H1 (cell line): ENCODE measurements around the gene PPP1R3E. TPM values are rescaled to one million over a fixed set of nuclear protein-coding genes. Genes with fewer than 3 reads are reported as not detected.

Source experiments
- CTCF ChIA-PET: fragments of 300-600 bp; sonication (Branson Sonifier 250); formaldehyde crosslinking; loops from one replicate; lab custom pipeline; 2021; ENCODE audit not compliant: partially characterized antibody; lab: Charles Lee
- POLR2A ChIA-PET: fragments of 300-600 bp; sonication (Branson Sonifier 250); formaldehyde crosslinking; loops from one replicate; lab custom pipeline; 2021; ENCODE audit warnings: inconsistent platforms; ENCODE audit not compliant: partially characterized antibody; lab: Charles Lee
- DNase-seq, 2 experiments: peaks; one replicate each; pipeline versions ENCODE4 v3.0.0 to v3.0.0-alpha.2; 2010 to 2022; ENCODE audit warnings: low spot score in 2 of 2, low read depth in 1 of 2, mixed read lengths in 1 of 2
- FAIRE-seq: peaks from 2 replicates; lab custom pipeline; 2011; peaks lifted over from hg19 to GRCh38; lab: Jason Lieb, UNC
- H2AFZ ChIP-seq: 2 replicates; pipeline ENCODE4 v1.8.1; 2012; ENCODE audit warnings: low read length, inconsistent platforms
- H2AK5ac ChIP-seq: 2 replicates; pipeline ENCODE4 v1.6.1; 2013; ENCODE audit warnings: low read depth, low read length
- H2BK120ac ChIP-seq: replicated peaks from 2 replicates; pipeline ENCODE3; 2013; ENCODE audit warnings: low read depth, low read length, inconsistent platforms
- H2BK12ac ChIP-seq: 2 replicates; pipeline ENCODE4 v1.6.1; 2013; ENCODE audit warnings: low read depth, low read length
- H2BK15ac ChIP-seq: 2 replicates; pipeline ENCODE4 v1.6.1; 2013; ENCODE audit warnings: low read length
- H2BK20ac ChIP-seq: 2 replicates; pipeline ENCODE4 v1.6.1; 2013; ENCODE audit warnings: low read length
- H2BK5ac ChIP-seq: 2 replicates; pipeline ENCODE4 v1.6.1; 2013; ENCODE audit warnings: low read depth, low read length
- H3K14ac ChIP-seq: 2 replicates; pipeline ENCODE4 v1.6.1; 2013; ENCODE audit warnings: inconsistent platforms; ENCODE audit not compliant: insufficient read length
- H3K18ac ChIP-seq: 2 replicates; pipeline ENCODE4 v1.6.1; 2013; ENCODE audit warnings: low read length; ENCODE audit errors: extremely low read depth
- H3K23ac ChIP-seq: 2 replicates; pipeline ENCODE4 v1.6.1; 2013; ENCODE audit warnings: inconsistent platforms; ENCODE audit not compliant: insufficient read length
- H3K23me2 ChIP-seq: 2 replicates; pipeline ENCODE4 v1.6.1; 2013; ENCODE audit warnings: low read depth, low read length
- H3K27ac ChIP-seq: 2 replicates; pipeline ENCODE4 v1.6.1; 2011; ENCODE audit warnings: low read depth, low read length, inconsistent platforms
- H3K27me3 ChIP-seq, 4 experiments: replicated peaks in 1 of 4; 1 replicate in 1 of 4; 2 replicates in 3 of 4; pipeline versions ENCODE4 v1.6.1 to v1.8.1; 2011 to 2013; ENCODE audit warnings: low read length in 3 of 4, mild to moderate bottlenecking in 3 of 4, inconsistent platforms in 2 of 4, mixed read lengths in 2 of 4, moderate library complexity in 1 of 4; ENCODE audit not compliant: control insufficient read depth in 3 of 4, insufficient read depth in 3 of 4; ENCODE audit errors: extremely low read depth in 1 of 4
- H3K36me3 ChIP-seq, 4 experiments: 2 replicates each; pipeline versions ENCODE4 v1.6.1 to v1.8.1; 2011 to 2013; ENCODE audit warnings: mild to moderate bottlenecking in 4 of 4, low read length in 3 of 4, moderate library complexity in 2 of 4, control low read depth in 1 of 4, inconsistent platforms in 1 of 4; ENCODE audit not compliant: insufficient read depth in 4 of 4, control insufficient read depth in 2 of 4
- H3K4ac ChIP-seq: replicated peaks from 2 replicates; pipeline ENCODE3; 2013; ENCODE audit warnings: low read length, low read depth, mixed read lengths, inconsistent platforms; ENCODE audit not compliant: insufficient read length
- H3K4me1 ChIP-seq, 4 experiments: replicated peaks in 1 of 4; 1 replicate in 1 of 4; 2 replicates in 3 of 4; pipeline versions ENCODE4 v1.6.1 to v1.8.1; 2011 to 2013; ENCODE audit warnings: low read length in 3 of 4, inconsistent platforms in 2 of 4, mixed read lengths in 1 of 4; ENCODE audit not compliant: insufficient read depth in 4 of 4, control insufficient read depth in 3 of 4
- H3K4me2 ChIP-seq, 2 experiments: 2 replicates each; pipeline versions ENCODE4 v1.6.1 to v1.8.1; 2011 to 2013; ENCODE audit warnings: low read depth in 2 of 2, low read length in 2 of 2, control low read depth in 1 of 2, inconsistent platforms in 1 of 2, mild to moderate bottlenecking in 1 of 2; ENCODE audit not compliant: insufficient read depth in 1 of 2
- H3K4me3 ChIP-seq, 4 experiments: fragments of 200-600, 300-600 bp in 1 of 4; sonication (generic), shearing (Covaris generic), sonication (Bioruptor Twin) in 1 of 4; 2 replicates each; pipeline versions ENCODE4 v1.5.1 to v1.8.1; 2011 to 2016; ENCODE audit warnings: low read length in 4 of 4, low read depth in 3 of 4, control low read depth in 2 of 4, inconsistent platforms in 2 of 4, mild to moderate bottlenecking in 2 of 4, mixed read lengths in 1 of 4, moderate library complexity in 1 of 4; ENCODE audit not compliant: insufficient read depth in 2 of 4; ENCODE audit errors: extremely low read depth in 1 of 4
- H3K56ac ChIP-seq: replicated peaks from 2 replicates; pipeline ENCODE3; 2013; ENCODE audit warnings: low read depth, mild to moderate bottlenecking, mixed read lengths, low read length, inconsistent platforms; ENCODE audit not compliant: insufficient read length
- H3K79me1 ChIP-seq: 2 replicates; pipeline ENCODE4 v1.6.1; 2013; ENCODE audit warnings: low read depth, low read length, control low read depth
- H3K79me2 ChIP-seq, 2 experiments: 2 replicates each; pipeline versions ENCODE4 v1.6.1 to v1.8.1; 2012 to 2013; ENCODE audit warnings: low read length in 2 of 2, mild to moderate bottlenecking in 2 of 2, inconsistent platforms in 1 of 2; ENCODE audit not compliant: insufficient read depth in 2 of 2, control insufficient read depth in 1 of 2
- H3K9ac ChIP-seq, 4 experiments: replicated peaks in 1 of 4; 1 replicate in 1 of 4; 2 replicates in 3 of 4; pipeline versions ENCODE4 v1.6.1 to v1.8.1; 2011 to 2013; ENCODE audit warnings: low read depth in 3 of 4, low read length in 3 of 4, control low read depth in 2 of 4, mild to moderate bottlenecking in 2 of 4, moderate library complexity in 2 of 4, inconsistent platforms in 1 of 4; ENCODE audit errors: extremely low read depth in 1 of 4
- H3K9me3 ChIP-seq, 2 experiments: 2 replicates each; pipeline versions ENCODE4 v1.6.1 to v1.8.1; 2012 to 2013; ENCODE audit warnings: mild to moderate bottlenecking in 2 of 2, moderate library complexity in 2 of 2, control low read depth in 1 of 2, inconsistent platforms in 1 of 2, low read depth in 1 of 2, low read length in 1 of 2, mixed read lengths in 1 of 2; ENCODE audit not compliant: insufficient read depth in 2 of 2
- H4K20me1 ChIP-seq, 2 experiments: replicated peaks in 1 of 2; 2 replicates each; pipeline versions ENCODE3 to v1.8.1; 2011 to 2013; ENCODE audit warnings: inconsistent platforms in 2 of 2, low read length in 2 of 2, mild to moderate bottlenecking in 1 of 2; ENCODE audit not compliant: insufficient read depth in 2 of 2, control insufficient read depth in 1 of 2
- H4K5ac ChIP-seq: 2 replicates; pipeline ENCODE4 v1.6.1; 2013; ENCODE audit warnings: low read length, low read depth, mixed read lengths, inconsistent platforms; ENCODE audit not compliant: insufficient read length
- H4K8ac ChIP-seq: 2 replicates; pipeline ENCODE4 v1.8.0; 2013; ENCODE audit warnings: mild to moderate bottlenecking, moderate library complexity, low read length, inconsistent platforms; ENCODE audit not compliant: insufficient read depth; ENCODE audit errors: extremely low read depth
- H4K91ac ChIP-seq: replicated peaks from 2 replicates; pipeline ENCODE3; 2013; ENCODE audit warnings: low read length, mixed read lengths, inconsistent platforms; ENCODE audit not compliant: insufficient read length
- CHD2 ChIP-seq: IDR thresholded peaks from 2 replicates; pipeline ENCODE4 v1.6.1; 2012; ENCODE audit warnings: low read length, improper control_type of control experiment
- CTCF ChIP-seq, 3 experiments: IDR thresholded peaks; 1 replicate in 2 of 3; 2 replicates in 1 of 3; pipeline versions ENCODE4 v1.5.1 to v1.6.1; 2011; ENCODE audit warnings: low read length in 3 of 3, mild to moderate bottlenecking in 3 of 3, inconsistent platforms in 2 of 3, low read depth in 1 of 3, moderate library complexity in 1 of 3; ENCODE audit not compliant: insufficient read depth in 1 of 3; ENCODE audit errors: control extremely low read depth in 1 of 3
- EZH2 ChIP-seq: fragments of 200-600 bp; sonication (generic); IDR thresholded peaks from 2 replicates; pipeline ENCODE4 v1.7.1; 2012; ENCODE audit warnings: low read depth, mild to moderate bottlenecking, moderate library complexity, low read length, inconsistent platforms; ENCODE audit not compliant: severe bottlenecking
- FOSL1 ChIP-seq: IDR thresholded peaks from 2 replicates; pipeline ENCODE4 v1.6.1; 2011; ENCODE audit warnings: mild to moderate bottlenecking, low read depth, low read length, moderate library complexity; ENCODE audit not compliant: insufficient read depth
- JUN ChIP-seq: IDR thresholded peaks from 2 replicates; pipeline ENCODE4 v1.6.1; 2011; ENCODE audit warnings: low read depth, mild to moderate bottlenecking, improper control_type of control experiment, low read length
- SP4 ChIP-seq: IDR thresholded peaks from 2 replicates; pipeline ENCODE4 v1.6.1; 2012; ENCODE audit warnings: low read length, inconsistent platforms
- TBP ChIP-seq: IDR thresholded peaks from 2 replicates; pipeline ENCODE4 v1.6.1; 2011; ENCODE audit warnings: low read depth, low read length, improper control_type of control experiment
- ZNF274 ChIP-seq: IDR thresholded peaks from 2 replicates; pipeline ENCODE4 v1.7.0; 2012; ENCODE audit warnings: low read length, borderline replicate concordance; ENCODE audit errors: extremely low read depth
- WGBS, 2 experiments: shearing (Covaris generic) in 1 of 2; methylation state at CpG; one replicate each; pipeline versions ENCODE4 v1.1.6 to v1.1.7; 2013 to 2015; ENCODE audit warnings: low lambda C conversion rate in 2 of 2, mixed read lengths in 2 of 2, inconsistent platforms in 1 of 2, low coverage in 1 of 2, missing lambda C conversion rate in 1 of 2; ENCODE audit not compliant: insufficient replicate concordance in 2 of 2, insufficient coverage in 1 of 2, insufficient read length in 1 of 2; ENCODE audit errors: extremely low coverage in 1 of 2, missing lambda C conversion rate in 1 of 2; 5-methylcytosine and 5-hydroxymethylcytosine counted together
- polyA plus RNA-seq, 7 experiments: library from polyadenylated mRNA; depleted of rRNA in 3 of 7; stranded (reverse) in 5 of 7; unstranded in 2 of 7; fragments of >200 nt in 5 of 7; fragments of 200-250 nt in 2 of 7; gene quantifications; 1 replicate in 5 of 7; 2 replicates in 1 of 7; 4 replicates in 1 of 7; pipeline versions ENCODE4 v1.2.1 to v1.2.3, GENCODE V29; 2011 to 2013; ENCODE audit warnings: missing spikeins in 2 of 7, mixed read lengths in 2 of 7
- total RNA-seq: library from RNA; stranded (reverse); fragmentation: NEBNext Ultra II Directional; extraction: Animal tissue kit (Norgen Biotek cat#: 25700); gene quantifications from 2 replicates; pipeline ENCODE4 v1.2.1, GENCODE V29; 2021

Gene PPP1R3E
- total and polyA plus RNA-seq, 2 of the 8 experiments (the other 6 are each of a cell fraction or from before 2014, with no cell fraction given), result 4.4 to 4.7 TPM

GRCh38 chr14:23351681-23352505, 49.2 kb upstream of the PPP1R3E start:
- no peak overlapping the region for H2BK120ac ChIP-seq
- peaks cover 10% of the 10 kb centered on the region for H3K23me2 ChIP-seq
- peaks cover 0 to 4% (median 2%) of the 10 kb centered on the region in 4 experiments; a peak in 1 of 8 replicates for H3K36me3 ChIP-seq
- no peaks in the 10 kb centered on the region for H3K9me3 ChIP-seq
- peak overlapping the region; percentile 37 to 84 (median 73) for H3K4me3 ChIP-seq
- no peak overlapping the region for H2BK20ac ChIP-seq
- no peak overlapping the region for H2AFZ ChIP-seq
- peaks cover 0 to 14% (median 10%) of the 10 kb centered on the region in 4 experiments; a peak in 6 of 7 replicates for H3K27me3 ChIP-seq
- no peaks in the 10 kb centered on the region for H3K79me1 ChIP-seq
- H4K8ac ChIP-seq, result peak overlapping the region; percentile 19; the same call in 1 of the 2 replicates
- POLR2A ChIA-PET, result interaction anchor here (0.9 to 6.4 kb wide), 9 partner anchors 12 to 133 kb away, joined by 3 to 73 read pairs (median 5); partner anchors contain the start of genes BCL2L2, EFS and PABPN1
- H3K9ac ChIP-seq, result peak overlapping the region in 2 of 4 experiments; percentile 29 to 38; a peak in 4 of 7 replicates
- peak overlapping the region; percentile 34 for H3K56ac ChIP-seq
- 9% methylated on average over 35 of the region's 61 CpGs; no CpG with 5 or more reads in 1 of the 2 experiments for WGBS, 2 experiments
- H2BK5ac ChIP-seq, result peak overlapping the region; percentile 71; the same call in 1 of the 2 replicates
- no peak overlapping the region for H3K23ac ChIP-seq
- no peak overlapping the region for H3K14ac ChIP-seq
- H4K91ac ChIP-seq, result no peak overlapping the region
- H2AK5ac ChIP-seq, result no peak overlapping the region
- 0 out of 2 replicates have a peak overlapping the region, but pooled peaks have one; percentile 8 for H3K27ac ChIP-seq
- FAIRE-seq, result no peak
- peaks cover 0 to 3% (median 2%) of the 10 kb centered on the region in 4 experiments; a peak in 4 of 7 replicates for H3K4me1 ChIP-seq
- H3K18ac ChIP-seq, result peak overlapping the region; percentile 38
- peak in 1 of 2 experiments; percentile 75 for DNase-seq
- peak overlapping the region; percentile 50; the same call in 1 of the 2 replicates for H2BK12ac ChIP-seq
- no peak overlapping the region for H2BK15ac ChIP-seq
- CTCF ChIA-PET, result interaction anchor here (0.6 to 20.9 kb wide), 12 partner anchors 9 to 88 kb away, joined by 3 to 333 read pairs (median 4); partner anchors contain the start of genes CMTM5, IL25, MYH7 and PABPN1
- no peaks in the 10 kb centered on the region for H3K79me2 ChIP-seq
- H3K4ac ChIP-seq, result no peak overlapping the region
- H3K4me2 ChIP-seq, result peak overlapping the region; percentile 59 to 92
- no peak overlapping the region for H4K5ac ChIP-seq
- peaks cover 0 to 3% of the 10 kb centered on the region in 2 experiments for H4K20me1 ChIP-seq
- peak; percentile 26 to 39 (median 32); a peak in 3 of 4 replicates for TF ChIP-seq CTCF (IDR thresholded peaks at IDR 0.05; ENCODE audit: control extremely low read depth in 1 of 3, insufficient read depth in 1 of 3, low read depth in 1 of 3, low read length in 3 of 3)
- TF ChIP-seq JUN, result no peak
- TF ChIP-seq SP4, result no peak
- TF ChIP-seq TBP, result peak; percentile 45; the same call in 1 of the 2 replicates
- TF ChIP-seq EZH2, result peak; percentile 42
- TF ChIP-seq ZNF274, result no peak
- no peak for TF ChIP-seq CHD2
- no peak for TF ChIP-seq FOSL1
